Neural progenitor cell (in vitro differentiated cells): ENCODE results near the gene SPN. TPM values are rescaled to one million over a fixed set of nuclear protein-coding genes. Genes with fewer than 3 reads are reported as not detected.

Experiments
- DNase-seq: peaks from one replicate; pipeline ENCODE4 v3.0.0-alpha.2; 2016; ENCODE audit warnings: low spot score
- H2AFZ ChIP-seq: fragments of 200-600 bp; sonication (generic); replicated peaks from 2 replicates; pipeline ENCODE4 v1.6.1; 2016; ENCODE audit warnings: antibody characterized with exemption
- H3F3A ChIP-seq: fragments of 200-600 bp; sonication (generic); 2 replicates; pipeline ENCODE4 v1.6.1; 2016; ENCODE audit warnings: antibody characterized with exemption, low read depth
- H3K27ac ChIP-seq: fragments of 200-600 bp; sonication (generic); 2 replicates; pipeline ENCODE4 v1.5.1; 2016; ENCODE audit warnings: mild to moderate bottlenecking
- H3K27me3 ChIP-seq: fragments of 200-600 bp; sonication (generic); 2 replicates; pipeline ENCODE4 v1.6.1; 2016; ENCODE audit warnings: mild to moderate bottlenecking, moderate library complexity
- H3K36me3 ChIP-seq: fragments of 200-600 bp; sonication (generic); 2 replicates; pipeline ENCODE4 v1.5.1; 2016
- H3K4me1 ChIP-seq: fragments of 200-600 bp; sonication (generic); 2 replicates; pipeline ENCODE4 v1.6.1; 2016; ENCODE audit warnings: mixed run types
- H3K4me2 ChIP-seq: fragments of 200-600 bp; sonication (generic); 2 replicates; pipeline ENCODE4 v1.6.1; 2016
- H3K4me3 ChIP-seq: fragments of 200-600 bp; sonication (generic); 2 replicates; pipeline ENCODE4 v1.5.1; 2016
- H3K79me2 ChIP-seq: fragments of 200-600 bp; sonication (generic); 2 replicates; pipeline ENCODE4 v1.6.1; 2016; ENCODE audit warnings: low read depth
- H3K9ac ChIP-seq: fragments of 200-600 bp; sonication (generic); 2 replicates; pipeline ENCODE4 v1.6.1; 2016
- H3K9me3 ChIP-seq: fragments of 200-600 bp; sonication (generic); 2 replicates; pipeline ENCODE4 v1.5.1; 2016; ENCODE audit warnings: low read depth
- H4K20me1 ChIP-seq: fragments of 200-600 bp; sonication (generic); 2 replicates; pipeline ENCODE4 v1.6.1; 2016; ENCODE audit warnings: low read depth
- H3K27ac Mint-ChIP-seq: 3 replicates; pipeline ENCODE4 v1.8.0; 2021; ENCODE audit warnings: mixed read lengths
- H3K27me3 Mint-ChIP-seq: 2 replicates; pipeline ENCODE4 v1.8.0; 2022; ENCODE audit warnings: low read depth, mild to moderate bottlenecking, inconsistent platforms, moderate library complexity, mixed read lengths; ENCODE audit not compliant: insufficient read depth
- H3K36me3 Mint-ChIP-seq: 3 replicates; pipeline ENCODE4 v1.8.0; 2021; ENCODE audit warnings: mixed read lengths
- H3K4me1 Mint-ChIP-seq: 3 replicates; pipeline ENCODE4 v1.8.0; 2021; ENCODE audit warnings: mixed read lengths
- H3K4me3 Mint-ChIP-seq: 3 replicates; pipeline ENCODE4 v1.8.0; 2021; ENCODE audit warnings: mild to moderate bottlenecking, moderate library complexity, mixed read lengths
- H3K9me3 Mint-ChIP-seq: 3 replicates; pipeline ENCODE4 v1.8.0; 2020; ENCODE audit warnings: mixed read lengths
- CTCF ChIP-seq: fragments of 200-600 bp; sonication (generic); IDR thresholded peaks from 2 replicates; pipeline ENCODE4 v1.5.1; 2017; ENCODE audit warnings: antibody characterized with exemption, mild to moderate bottlenecking
- EZH2 ChIP-seq: fragments of 200-600 bp; sonication (generic); IDR thresholded peaks from 2 replicates; pipeline ENCODE4 v1.6.1; 2017; ENCODE audit warnings: antibody characterized with exemption, mild to moderate bottlenecking, moderate library complexity
- EZH2phosphoT487 ChIP-seq: fragments of 200-600 bp; sonication (generic); IDR thresholded peaks from 2 replicates; pipeline ENCODE4 v1.6.1; 2017; ENCODE audit warnings: antibody characterized with exemption
- total RNA-seq: library from RNA; depleted of rRNA; stranded (reverse); fragments of >200 nt; gene quantifications from 2 replicates; pipeline ENCODE4 v1.2.3, GENCODE V29; 2015; ENCODE audit warnings: low replicate concordance

SPN gene
- total RNA-seq, 1 donor from 2014 or later: 0.02 TPM

- Histone ChIP-seq H2AFZ (peak overlapping the region; percentile 91), H3K4me3 (peak overlapping the region; percentile 55), H3K27ac (peak overlapping the region; percentile 40), H3K9ac (no peak overlapping the region), H3K79me2 (peaks cover 56% of the 10 kb centered on the region), H3K36me3 (no peaks in the 10 kb centered on the region), H3K4me1 (peaks cover 16% of the 10 kb centered on the region), H3F3A (peaks cover 63% of the 10 kb centered on the region), H4K20me1 (no peaks in the 10 kb centered on the region), H3K9me3 (no peaks in the 10 kb centered on the region), H3K4me2 (peak overlapping the region; percentile 78), H3K27me3 (no peaks in the 10 kb centered on the region)
- peak; percentile 66 for DNase-seq
- Mint-ChIP-seq H3K27me3 (peaks cover 6% of the 10 kb centered on the region), H3K4me3 (peak overlapping the region; percentile 5), H3K9me3 (peaks cover 5% of the 10 kb centered on the region), H3K27ac (peak overlapping the region; percentile 51), H3K4me1 (peaks cover 15% of the 10 kb centered on the region), H3K36me3 (no peaks in the 10 kb centered on the region)
- TF ChIP-seq EZH2phosphoT487 (no peak), CTCF (peak; percentile 67), EZH2 (no peak)
These were observed 47.5 kb downstream of the SPN start for GRCh38 chr16:29710227-29711219.

- no peaks in the 10 kb centered on the region for H3K36me3 Mint-ChIP-seq
- Histone ChIP-seq H3K4me3 (no peak overlapping the region), H3K27ac (peak overlapping the region; percentile 26), H3K9me3 (no peaks in the 10 kb centered on the region), H3K27me3 (no peaks in the 10 kb centered on the region), H2AFZ (no peak overlapping the region), H3K36me3 (no peaks in the 10 kb centered on the region), H3F3A (peaks cover 60% of the 10 kb centered on the region), H4K20me1 (no peaks in the 10 kb centered on the region), H3K9ac (no peak overlapping the region), H3K4me1 (peaks cover 16% of the 10 kb centered on the region), H3K79me2 (peaks cover 74% of the 10 kb centered on the region), H3K4me2 (no peak overlapping the region)
- H3K4me1 Mint-ChIP-seq: peaks cover 15% of the 10 kb centered on the region
- peaks cover 6% of the 10 kb centered on the region for H3K27me3 Mint-ChIP-seq
- TF ChIP-seq EZH2 (no peak), EZH2phosphoT487 (no peak), CTCF (no peak)
- H3K4me3 Mint-ChIP-seq: no peak overlapping the region
- no peak overlapping the region for H3K27ac Mint-ChIP-seq
- DNase-seq: no peak
- peaks cover 5% of the 10 kb centered on the region for H3K9me3 Mint-ChIP-seq
These were observed 49.8 kb downstream of the SPN start for GRCh38 chr16:29712809-29713208.

GRCh38 chr16:29714396-29714795 lies 51.3 kb downstream of the SPN start:
- Mint-ChIP-seq H3K4me3 (no peak overlapping the region), H3K4me1 (peaks cover 15% of the 10 kb centered on the region), H3K36me3 (no peaks in the 10 kb centered on the region), H3K27ac (no peak overlapping the region), H3K9me3 (no peaks in the 10 kb centered on the region), H3K27me3 (peaks cover 6% of the 10 kb centered on the region)
- Histone ChIP-seq H3K4me2 (no peak overlapping the region), H2AFZ (no peak overlapping the region), H3K4me1 (peaks cover 11% of the 10 kb centered on the region), H3K79me2 (peaks cover 76% of the 10 kb centered on the region), H3F3A (peaks cover 44% of the 10 kb centered on the region), H3K9ac (no peak overlapping the region), H3K36me3 (no peaks in the 10 kb centered on the region), H3K27ac (no peak overlapping the region), H4K20me1 (no peaks in the 10 kb centered on the region), H3K9me3 (no peaks in the 10 kb centered on the region), H3K4me3 (no peak overlapping the region), H3K27me3 (no peaks in the 10 kb centered on the region)
- no peak for DNase-seq
- TF ChIP-seq CTCF: no peak
- no peak for TF ChIP-seq EZH2phosphoT487
- TF ChIP-seq EZH2: no peak
